Stimulated activated CD8-positive, alpha-beta memory T cell treated with anti-CD3 and anti-CD28 coated beads, Interleukin-7, amount 100 ng/mL, for 24 hours (primary cell): ENCODE data around the gene ZC3H11A.
"Not testable (repeated sequence)": the region's sequence is repeated elsewhere in the genome, so short reads cannot be mapped to it uniquely, and the experiment has no call there.

Source experiments
- DNase-seq: peaks from one replicate; pipeline ENCODE4 v3.0.0-alpha.2; 2020; ENCODE audit warnings: low read depth

Gene ZC3H11A

DNA sequence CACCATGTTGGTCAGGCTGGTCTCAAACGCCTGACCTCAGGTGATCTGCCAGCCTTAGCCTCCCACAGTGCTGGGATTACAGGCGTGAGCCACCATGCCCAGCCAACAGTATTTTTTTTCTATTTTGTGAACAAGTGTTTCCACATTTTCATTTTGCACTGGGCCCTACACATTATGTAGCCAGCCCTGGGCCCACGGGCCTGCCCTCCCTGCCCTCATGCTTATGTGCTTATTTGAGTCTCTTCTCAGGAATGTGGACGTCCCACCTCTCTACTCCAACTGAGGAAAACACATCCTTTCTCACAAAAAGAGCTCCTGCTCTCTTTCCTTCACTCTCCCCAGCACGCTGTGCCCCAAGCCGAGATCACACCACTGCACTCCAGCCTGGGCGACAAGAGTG lies 13.5 kb upstream of the ZC3H11A start:
- no peak for DNase-seq

DNA sequence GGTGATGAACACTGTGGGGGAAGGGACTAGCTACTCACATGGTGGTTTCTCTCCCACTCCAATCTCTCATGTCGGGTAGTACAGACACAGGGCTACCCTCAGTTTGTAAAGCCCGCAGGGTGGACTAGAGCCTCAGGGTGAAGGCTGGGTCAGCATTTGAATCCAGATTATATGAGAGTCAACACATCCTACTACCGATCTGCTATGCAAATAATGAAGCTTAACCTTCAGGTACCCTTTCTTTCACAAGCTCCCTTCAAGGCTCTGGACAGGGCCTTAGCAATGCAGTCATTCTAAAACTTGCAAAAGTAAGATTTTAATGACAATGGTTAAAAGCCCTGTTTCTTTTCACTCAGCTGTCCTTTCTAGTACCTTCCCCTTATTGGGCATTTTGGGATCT lies 5.5 kb upstream of the ZC3H11A start:
- DNase-seq, result no peak

DNA sequence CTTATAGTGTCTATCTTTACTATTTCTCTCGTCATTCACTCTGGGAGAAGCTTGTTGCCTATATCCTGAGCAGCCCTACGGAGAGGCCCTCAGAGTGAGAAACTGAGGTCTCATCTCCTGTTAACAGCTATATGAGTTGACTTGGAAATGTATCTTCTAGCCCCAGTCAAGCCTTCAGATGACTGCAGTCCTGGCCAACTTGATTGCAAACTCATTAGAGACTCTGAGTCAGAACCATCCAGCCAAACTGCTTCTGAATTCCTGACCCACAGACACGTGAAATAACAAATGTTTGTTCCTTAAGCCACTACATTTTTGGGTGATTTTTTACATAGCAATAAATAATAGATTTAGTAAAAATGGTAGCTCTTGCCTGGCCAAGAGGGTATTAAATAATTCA lies 3.9 kb upstream of the ZC3H11A start:
- DNase-seq, result no peak

DNA sequence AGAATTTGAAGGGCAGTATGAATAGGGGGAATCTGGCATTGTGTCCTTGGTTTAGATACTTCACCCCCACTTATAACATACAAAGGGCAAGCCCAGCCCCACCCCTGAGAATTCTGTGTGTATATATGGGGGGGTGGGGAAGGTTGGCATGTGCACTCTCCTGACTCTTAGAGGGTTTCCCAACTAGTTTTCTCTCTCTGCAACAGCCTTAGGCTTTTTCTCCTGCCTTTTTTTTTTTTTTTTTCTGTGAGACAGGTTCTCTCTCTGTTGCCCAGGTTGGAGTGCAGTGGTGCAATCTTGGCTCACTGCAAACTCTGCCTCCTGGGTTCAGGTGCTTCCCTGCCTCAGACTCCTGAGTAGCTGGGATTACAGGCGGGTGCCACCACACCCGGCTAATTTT lies 2.9 kb upstream of the ZC3H11A start:
- DNase-seq, result no peak

DNA sequence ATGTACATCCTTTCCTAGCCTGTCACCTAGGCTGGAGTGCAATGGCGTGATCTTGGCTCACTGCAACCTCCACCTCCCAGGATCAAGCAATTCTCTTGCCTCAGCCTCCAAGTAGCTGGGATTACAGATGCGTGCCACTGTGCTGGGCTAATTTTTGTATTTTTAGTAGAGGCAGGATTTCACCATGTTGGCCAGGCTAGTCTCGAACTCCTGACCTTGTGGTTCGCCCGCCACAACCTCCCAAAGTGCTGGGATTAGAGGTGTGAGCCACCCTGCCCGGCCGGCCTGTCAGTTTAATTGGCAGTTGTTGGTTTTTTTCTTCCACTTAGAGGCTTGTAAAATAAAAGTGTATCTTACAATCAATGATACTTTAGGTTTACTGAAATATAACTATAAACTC lies 1.9 kb upstream of the ZC3H11A start:
- not testable (repeated sequence) for DNase-seq

DNA sequence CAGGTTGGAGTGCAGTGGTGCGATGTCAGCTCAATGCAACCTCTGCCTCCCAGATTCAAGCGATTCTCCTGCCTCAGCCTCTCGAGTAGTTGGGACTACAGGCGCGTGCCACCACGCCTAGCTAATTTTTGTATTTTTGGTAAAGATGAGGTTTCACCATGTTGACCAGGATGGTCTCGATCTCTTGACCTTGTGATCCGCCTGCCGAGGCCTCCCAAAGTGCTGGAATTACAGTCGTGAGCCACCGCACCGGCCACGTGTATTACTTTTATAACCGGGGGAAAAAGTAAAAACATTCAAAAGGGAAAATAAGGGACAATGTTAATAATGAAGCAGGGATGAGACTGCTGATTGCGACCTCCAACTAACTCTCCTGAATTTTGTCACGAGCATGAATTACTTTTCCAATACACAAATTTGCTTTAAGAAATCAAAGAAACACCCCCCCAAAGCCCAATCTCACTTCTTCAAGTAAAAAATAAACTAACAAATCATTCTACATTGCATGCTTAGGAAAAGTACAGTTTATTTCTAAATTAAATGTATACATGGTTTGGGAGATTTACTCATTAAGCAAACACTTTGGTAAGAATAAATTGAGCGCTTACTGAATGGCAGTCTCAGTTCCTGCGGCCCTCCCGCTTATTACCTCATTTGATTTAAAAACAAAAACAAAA lies 521 bp upstream of the ZC3H11A start:
- DNase-seq, result no peak

DNA sequence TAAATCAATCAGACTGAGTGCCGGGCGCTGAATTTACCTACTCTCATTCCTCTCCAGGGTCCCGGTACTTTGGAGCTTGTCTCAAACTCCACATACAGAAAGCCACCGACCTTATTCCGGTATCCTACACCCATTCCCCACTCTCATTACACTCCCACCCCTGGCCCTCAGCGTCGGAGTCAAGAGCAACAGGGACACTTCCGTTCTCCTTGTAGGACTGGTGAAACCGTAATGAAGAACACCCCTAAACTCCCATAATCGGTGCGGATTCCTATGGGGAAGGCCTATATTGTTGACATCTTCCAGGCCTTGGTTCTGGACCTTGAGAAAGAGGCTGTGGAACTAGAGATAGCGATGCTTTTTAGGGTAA lies 798 bp downstream of the ZC3H11A start:
- peak; percentile 1 for DNase-seq

DNA sequence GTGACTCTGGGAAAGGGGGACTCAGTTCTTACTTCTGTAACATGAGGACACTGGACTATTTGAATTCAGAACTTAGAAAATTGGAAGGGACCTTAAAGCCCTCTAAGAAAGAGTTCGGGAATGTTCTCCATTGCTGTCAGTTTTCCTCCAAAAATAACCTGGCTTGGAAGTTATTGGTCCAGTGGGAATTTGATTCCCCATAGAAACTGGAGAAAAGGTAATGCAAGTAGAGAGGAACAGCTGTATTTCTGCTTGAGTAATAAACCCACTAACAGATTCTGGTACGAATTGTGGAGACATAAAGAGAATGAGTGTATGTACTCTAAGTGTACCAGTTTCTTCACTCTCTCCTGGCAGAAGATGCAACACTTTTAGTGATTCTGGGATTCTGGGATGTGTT lies 1.8 kb downstream of the ZC3H11A start:
- no peak for DNase-seq

DNA sequence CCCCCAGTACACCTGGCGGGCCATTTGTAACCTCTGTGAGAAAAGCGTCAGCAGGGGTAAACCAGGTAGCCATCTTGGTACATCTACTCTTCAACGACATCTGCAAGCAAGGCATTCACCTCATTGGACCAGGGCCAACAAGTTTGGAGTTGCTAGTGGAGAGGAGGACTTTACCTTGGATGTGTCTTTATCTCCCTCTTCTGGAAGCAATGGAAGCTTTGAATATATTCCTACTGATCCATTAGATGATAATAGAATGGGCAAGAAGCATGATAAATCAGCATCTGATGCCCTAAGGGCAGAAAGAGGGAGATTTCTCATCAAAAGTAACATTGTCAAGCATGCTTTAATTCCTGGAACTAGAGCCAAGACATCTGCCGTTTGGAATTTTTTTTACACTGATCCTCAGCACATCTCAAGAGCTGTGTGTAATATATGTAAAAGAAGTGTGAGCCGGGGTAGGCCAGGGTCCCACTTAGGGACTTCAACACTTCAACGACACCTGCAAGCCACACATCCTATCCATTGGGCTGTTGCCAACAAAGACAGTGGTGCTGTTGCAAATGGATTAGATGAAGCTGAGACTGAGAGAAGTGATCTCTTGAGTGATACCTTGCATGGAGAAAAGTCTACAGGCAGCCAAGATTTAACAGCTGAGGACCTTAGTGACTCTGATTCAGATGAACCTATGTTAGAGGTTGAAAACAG lies 2.7 kb downstream of the ZC3H11A start:
- no peak for DNase-seq

DNA sequence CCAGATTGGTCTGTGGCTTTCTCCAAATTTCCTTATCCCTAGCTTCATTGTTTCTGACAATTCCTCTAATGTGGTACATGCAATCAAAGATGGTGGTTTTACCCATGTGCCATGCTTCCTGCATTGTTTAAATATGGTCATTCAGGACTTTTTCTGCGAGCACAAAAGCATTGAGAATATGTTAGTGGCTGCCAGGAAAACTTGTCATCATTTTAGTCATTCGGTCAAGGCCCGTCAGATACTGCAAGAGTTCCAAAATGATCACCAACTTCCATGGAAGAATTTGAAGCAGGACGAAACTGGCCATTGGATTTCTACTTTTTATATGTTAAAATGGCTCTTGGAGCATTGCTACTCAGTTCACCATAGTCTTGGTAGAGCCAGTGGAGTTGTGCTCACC lies 3.7 kb downstream of the ZC3H11A start:
- DNase-seq, result no peak

DNA sequence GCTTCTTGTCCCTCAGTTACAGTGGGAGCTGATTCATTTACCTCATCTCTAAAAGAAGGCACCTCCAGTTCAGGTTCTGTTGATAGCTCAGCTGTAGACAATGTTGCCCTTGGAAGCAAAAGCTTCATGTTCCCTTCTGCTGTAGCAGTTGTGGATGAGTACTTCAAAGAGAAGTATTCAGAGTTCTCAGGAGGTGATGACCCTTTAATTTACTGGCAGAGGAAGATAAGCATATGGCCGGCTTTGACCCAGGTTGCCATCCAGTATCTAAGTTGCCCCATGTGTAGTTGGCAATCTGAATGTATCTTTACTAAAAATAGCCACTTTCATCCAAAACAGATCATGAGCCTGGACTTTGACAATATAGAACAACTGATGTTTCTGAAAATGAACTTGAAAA lies 4.5 kb downstream of the ZC3H11A start:
- DNase-seq, result no peak

DNA sequence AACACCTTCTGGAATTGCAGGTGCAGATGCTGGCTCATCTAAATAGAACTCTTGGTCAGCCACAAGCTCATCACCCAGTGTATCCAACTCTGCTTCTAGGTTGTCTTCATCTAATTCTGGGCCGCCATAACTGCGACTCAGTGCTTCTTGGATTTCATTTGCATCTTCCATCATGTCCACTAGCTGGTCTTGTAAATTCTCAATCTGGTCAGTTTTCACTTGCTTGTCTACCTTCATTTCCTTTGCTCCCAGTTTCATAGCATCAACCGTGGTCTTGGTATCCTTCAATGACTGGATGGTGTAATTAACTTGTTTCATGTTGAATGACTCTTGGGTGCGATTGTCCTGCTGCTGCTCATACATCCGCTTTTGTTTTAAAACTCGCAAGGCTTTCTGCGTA lies 10.3 kb downstream of the ZC3H11A start:
- DNase-seq, result no peak

DNA sequence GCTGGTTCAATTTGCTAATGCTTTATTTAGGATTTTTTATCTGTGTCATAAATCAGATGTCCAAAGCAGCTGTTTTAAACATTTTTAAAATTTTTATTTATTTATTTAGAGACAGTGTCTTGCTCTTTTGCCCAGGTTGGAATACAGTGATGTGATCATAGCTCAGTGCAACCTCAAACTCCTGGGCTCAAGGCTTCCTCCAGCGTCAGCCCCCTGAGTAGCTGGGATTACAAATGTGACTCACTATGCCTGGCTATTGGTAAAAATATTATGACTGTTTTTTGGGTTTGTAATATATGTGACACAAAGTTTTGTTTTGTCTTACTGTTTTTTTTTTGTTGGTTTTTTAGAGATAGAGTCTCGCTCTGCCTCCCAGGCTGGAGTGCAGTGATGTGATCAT lies 11.8 kb downstream of the ZC3H11A start:
- no peak for DNase-seq

DNA sequence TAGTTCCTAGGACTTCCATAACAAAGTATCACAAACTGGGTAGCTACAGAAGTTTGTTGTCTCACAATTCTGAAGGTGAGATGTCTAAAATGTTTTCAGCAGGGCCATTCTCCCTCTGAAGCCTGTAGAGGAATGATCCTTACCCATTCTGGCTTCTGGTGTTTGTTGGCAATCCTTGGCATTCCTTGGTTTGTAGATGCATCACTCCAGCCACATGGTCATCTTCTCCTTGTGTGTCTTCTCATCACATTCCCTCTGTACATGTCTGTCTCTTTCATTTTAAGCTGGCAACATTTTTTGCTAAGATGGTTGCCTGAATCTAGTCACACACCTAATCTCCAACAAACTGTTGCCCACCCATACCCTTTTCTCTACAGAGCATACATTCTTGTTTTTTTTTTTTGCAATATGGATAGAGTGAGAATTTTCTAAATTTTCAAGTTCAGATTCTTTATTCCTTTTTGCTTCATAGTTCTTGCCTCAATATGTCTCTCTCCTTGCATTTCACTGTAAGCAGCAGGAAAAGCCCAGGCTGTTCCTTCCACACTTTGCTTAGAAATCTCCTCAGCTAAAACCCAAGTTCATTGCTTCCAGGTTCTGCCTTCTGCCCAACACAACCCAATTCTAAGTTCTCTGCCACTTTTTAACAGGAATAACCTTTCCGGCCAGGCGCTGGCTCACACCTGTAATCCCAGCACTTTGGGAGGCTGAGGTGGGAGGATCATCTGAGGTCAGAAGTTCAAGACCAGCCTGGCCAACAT lies 18.3 kb downstream of the ZC3H11A start:
- no peak for DNase-seq

DNA sequence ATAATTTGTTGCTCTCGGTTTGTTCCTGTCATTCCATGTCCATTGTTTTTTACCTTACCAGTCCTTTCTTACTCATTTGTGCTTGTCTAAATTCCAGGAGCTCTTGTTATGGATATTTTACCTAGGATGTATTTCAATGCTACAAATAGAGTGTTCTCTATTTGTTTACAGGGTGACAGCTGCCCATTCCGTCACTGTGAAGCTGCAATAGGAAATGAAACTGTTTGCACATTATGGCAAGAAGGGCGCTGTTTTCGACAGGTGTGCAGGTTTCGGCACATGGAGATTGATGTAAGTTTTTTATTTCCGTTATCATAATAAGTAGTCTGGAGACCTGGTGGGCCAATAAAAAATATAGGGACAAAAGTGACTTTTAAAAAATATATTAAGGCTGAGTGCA lies 23.0 kb downstream of the ZC3H11A start:
- DNase-seq, result no peak

DNA sequence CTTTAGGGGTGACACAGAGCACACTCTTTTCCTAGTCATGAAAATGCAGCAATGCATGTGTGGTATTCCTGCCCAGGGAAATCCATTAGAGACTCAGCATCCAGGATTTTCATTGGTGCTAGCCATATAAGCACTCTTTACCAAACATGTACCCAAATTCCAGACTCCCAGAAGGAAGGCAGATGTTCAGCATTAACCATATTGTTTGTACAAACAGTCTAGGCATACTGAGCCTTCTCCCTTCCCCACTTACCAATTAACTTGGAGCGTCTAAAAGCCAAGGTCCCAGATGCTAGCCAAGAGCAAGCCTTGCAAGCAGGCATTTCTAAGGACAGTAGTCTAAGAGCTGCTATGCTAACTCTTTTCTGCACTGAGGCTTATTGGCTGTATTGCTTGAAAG lies 27.9 kb downstream of the ZC3H11A start:
- no peak for DNase-seq

DNA sequence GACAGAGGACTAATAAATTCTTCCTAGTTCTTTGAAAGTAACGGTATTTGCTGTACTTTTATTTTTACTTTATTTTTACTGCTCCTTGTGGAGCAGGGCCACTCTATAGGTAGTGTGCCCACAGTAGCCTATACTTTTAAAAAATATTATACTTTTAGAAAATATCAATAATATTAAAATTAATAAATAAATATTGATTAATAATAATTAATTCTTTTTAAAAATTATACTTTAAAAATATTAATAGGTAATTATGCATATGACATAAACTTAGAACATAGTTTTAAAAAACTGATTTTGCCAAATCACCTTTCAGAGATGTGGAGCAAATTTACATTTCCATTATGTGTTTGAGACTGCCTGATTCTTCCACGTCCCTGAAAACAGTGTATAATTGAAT lies 30.8 kb downstream of the ZC3H11A start:
- DNase-seq, result no peak

DNA sequence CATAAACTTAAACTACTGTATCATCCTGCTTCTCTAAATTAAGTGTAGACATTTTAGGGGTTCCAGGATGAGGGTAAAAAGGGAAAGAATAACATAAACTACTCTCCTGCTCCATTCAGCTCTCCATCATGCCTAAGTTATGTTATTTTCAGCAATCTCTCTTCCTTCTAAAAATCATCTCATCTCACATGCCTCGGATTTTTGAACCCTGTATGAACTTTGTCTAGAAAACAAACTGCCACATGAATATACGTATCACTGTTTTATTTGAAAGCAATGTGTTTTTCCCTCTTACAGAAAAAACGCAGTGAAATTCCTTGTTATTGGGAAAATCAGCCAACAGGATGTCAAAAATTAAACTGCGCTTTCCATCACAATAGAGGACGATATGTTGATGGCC lies 32.6 kb downstream of the ZC3H11A start:
- DNase-seq, result no peak

DNA sequence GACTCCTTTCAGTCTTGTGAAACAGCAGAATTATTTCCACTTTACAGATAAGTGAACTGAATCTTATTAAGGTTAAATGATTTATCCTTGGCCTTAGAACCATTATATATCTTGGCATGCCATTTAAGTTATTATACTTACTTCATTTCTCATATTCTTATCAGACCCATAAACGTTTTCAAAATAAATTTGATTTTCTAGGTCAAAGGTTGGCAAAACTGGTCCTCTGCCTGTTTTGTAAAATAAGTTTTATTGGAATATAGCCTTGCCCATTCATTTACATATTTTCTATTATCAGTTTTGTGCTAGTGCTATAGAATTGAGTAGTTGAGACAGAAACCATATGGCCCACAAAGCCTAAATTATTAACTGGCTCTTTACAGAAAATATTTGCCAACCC lies 33.1 kb downstream of the ZC3H11A start:
- no peak for DNase-seq

DNA sequence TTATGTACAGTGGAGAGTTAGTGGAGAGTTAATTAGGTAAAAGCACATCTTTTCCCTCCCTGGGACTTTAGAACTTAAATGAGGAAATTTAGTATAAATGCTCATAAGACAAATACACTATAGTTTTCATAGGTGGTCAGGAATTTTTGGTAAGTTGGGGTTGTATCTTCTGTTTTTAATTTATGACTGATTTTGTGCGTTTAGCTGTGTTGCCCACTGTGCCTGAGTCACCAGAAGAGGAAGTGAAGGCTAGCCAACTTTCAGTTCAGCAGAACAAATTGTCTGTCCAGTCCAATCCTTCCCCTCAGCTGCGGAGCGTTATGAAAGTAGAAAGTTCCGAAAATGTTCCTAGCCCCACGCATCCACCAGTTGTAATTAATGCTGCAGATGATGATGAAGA lies 33.8 kb downstream of the ZC3H11A start:
- not testable (repeated sequence) for DNase-seq

DNA sequence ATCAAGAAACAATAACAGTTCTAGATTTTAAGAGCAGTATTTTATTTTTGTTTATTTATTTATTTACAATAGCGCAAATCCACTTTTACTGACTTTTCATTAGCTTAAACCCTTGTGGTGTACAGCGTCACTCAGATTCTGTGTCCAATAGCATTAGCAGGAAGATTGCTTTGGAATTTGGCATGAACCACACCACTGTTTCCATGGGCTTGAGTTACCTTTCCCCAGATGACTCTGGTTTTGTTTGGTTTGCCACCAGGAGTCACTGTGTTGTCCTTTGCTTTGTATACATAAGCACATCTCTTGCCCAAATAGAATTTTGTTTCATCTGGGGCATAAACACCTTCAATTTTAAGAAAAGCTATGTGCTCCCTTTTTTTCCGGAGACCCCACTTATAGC lies 40.1 kb downstream of the ZC3H11A start:
- DNase-seq, result no peak

DNA sequence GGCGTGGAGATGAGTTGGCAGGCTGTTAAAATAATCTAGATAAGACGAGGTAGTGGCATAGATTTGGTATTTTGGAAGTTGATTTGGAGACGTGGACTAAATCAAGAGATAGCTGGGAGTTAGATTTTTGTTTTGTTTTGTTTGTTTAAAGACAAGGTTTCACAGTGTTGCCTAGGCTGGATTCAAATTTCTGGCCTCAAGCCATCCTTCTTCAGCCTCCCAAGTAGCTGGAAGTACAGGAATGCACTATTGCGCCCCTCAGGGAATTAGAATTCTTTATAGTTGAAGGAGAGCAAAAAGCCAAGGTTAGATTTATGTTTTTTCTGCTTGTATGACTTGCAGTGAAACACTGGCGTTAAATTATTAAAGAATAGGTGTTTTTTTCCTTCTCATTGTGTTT lies 43.7 kb downstream of the ZC3H11A start:
- DNase-seq, result no peak

DNA sequence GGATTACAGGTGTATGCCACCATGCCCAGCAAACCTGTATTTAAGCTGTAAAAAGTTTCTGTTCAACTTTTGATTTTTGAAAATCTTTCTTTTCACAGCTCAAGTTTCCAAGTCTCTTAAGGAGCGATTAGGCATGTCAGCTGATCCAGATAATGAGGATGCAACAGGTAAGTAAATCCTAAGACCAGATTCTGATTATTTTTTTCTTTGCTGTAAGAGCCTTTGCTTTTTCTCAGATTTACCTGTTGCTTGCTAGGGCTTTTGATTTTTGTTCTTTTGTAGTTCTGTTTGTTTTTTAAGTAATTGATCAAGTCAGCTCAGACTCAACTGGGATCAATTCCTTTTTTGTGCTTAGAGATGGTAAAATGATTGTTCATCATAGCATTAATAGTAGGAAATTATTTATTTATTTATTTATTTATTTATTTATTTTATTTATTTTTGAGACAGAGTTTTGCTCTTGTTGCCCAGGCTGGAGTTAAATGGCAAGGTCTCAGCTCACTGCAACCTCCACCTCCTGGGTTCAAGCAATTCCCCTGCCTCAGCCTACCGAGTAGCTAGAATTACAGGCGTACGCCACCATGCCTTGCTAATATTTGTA lies 44.9 kb downstream of the ZC3H11A start:
- DNase-seq, result no peak
